Panc1 (cell line): ENCODE results near the gene SLC6A19. TPM values are rescaled to one million over a fixed set of nuclear protein-coding genes. Genes with fewer than 3 reads are reported as not detected.

Experiments
- ATAC-seq: fragments of 200-7000 bp; cut with Tn5 transposase; 2 replicates; pipeline ENCODE4 v1.9.1; 2020; ENCODE audit warnings: mild to moderate bottlenecking, moderate library complexity
- BruUV-seq: library from RNA; stranded (reverse); fragments of 400-500 nt; replicated peaks from 2 replicates; lab custom pipeline; 2021; lab: Mats Ljungman, UMichigan
- CTCF ChIA-PET: fragments of 300-600 bp; sonication (Branson Sonifier 250); formaldehyde crosslinking; loops from one replicate; lab custom pipeline; 2022; ENCODE audit warnings: antibody characterized with exemption; lab: Charles Lee
- POLR2A ChIA-PET: fragments of 300-600 bp; sonication (Branson Sonifier 250); formaldehyde crosslinking; loops from one replicate; lab custom pipeline; 2022; ENCODE audit warnings: antibody characterized with exemption; lab: Charles Lee
- DNase-seq: peaks from one replicate; pipeline ENCODE4 v3.0.0-alpha.2; 2010; ENCODE audit warnings: low read depth, low spot score
- H3K27ac ChIP-seq: 2 replicates; pipeline ENCODE4 v1.5.1; 2011; ENCODE audit warnings: mild to moderate bottlenecking, low read length, inconsistent platforms
- H3K27me3 ChIP-seq: fragments of 200-500 bp; sonication (Bioruptor generic); 2 replicates; pipeline ENCODE4 v1.6.0; 2014; ENCODE audit warnings: low read length, inconsistent platforms; ENCODE audit not compliant: control insufficient read depth, insufficient read depth
- H3K36me3 ChIP-seq: fragments of 200-500 bp; sonication (Bioruptor generic); 2 replicates; pipeline ENCODE4 v1.5.1; 2014; ENCODE audit warnings: inconsistent platforms, mild to moderate bottlenecking, low read length, moderate library complexity; ENCODE audit not compliant: control insufficient read depth, insufficient read depth
- H3K4me1 ChIP-seq: 2 replicates; pipeline ENCODE4 v1.5.1; 2011; ENCODE audit warnings: inconsistent platforms, mild to moderate bottlenecking, low read length, moderate library complexity; ENCODE audit not compliant: control insufficient read depth, insufficient read depth
- H3K4me3 ChIP-seq, 2 experiments: 2 replicates each; pipeline ENCODE4 v1.5.1; 2011 to 2012; ENCODE audit warnings: low read depth in 2 of 2, low read length in 2 of 2, mild to moderate bottlenecking in 2 of 2, inconsistent platforms in 1 of 2, moderate library complexity in 1 of 2
- H3K9me3 ChIP-seq: fragments of 200-500 bp; sonication (Bioruptor generic); 2 replicates; pipeline ENCODE4 v1.5.1; 2014; ENCODE audit warnings: low read depth, mild to moderate bottlenecking, inconsistent platforms, low read length, moderate library complexity; ENCODE audit not compliant: control insufficient read depth, insufficient read depth
- POLR2AphosphoS5 ChIP-seq: IDR thresholded peaks from 2 replicates; pipeline ENCODE4 v1.6.1; 2012; ENCODE audit warnings: mild to moderate bottlenecking, low read depth, low read length, moderate library complexity
- REST ChIP-seq, 2 experiments: IDR thresholded peaks; 2 replicates each; pipeline ENCODE4 v1.6.1; 2011 to 2012; ENCODE audit warnings: low read depth in 2 of 2, control low read depth in 1 of 2, low read length in 1 of 2, mild to moderate bottlenecking in 1 of 2, moderate library complexity in 1 of 2; ENCODE audit not compliant: insufficient read depth in 1 of 2
- SIN3A ChIP-seq: IDR thresholded peaks from 2 replicates; pipeline ENCODE4 v1.6.1; 2012; ENCODE audit warnings: low read depth, mild to moderate bottlenecking, low read length, moderate library complexity, borderline replicate concordance; ENCODE audit not compliant: insufficient read depth
- TCF7L2 ChIP-seq: IDR thresholded peaks from 2 replicates; pipeline ENCODE4 v1.6.1; 2011; ENCODE audit warnings: mild to moderate bottlenecking, low read depth, low read length, inconsistent platforms
- in situ Hi-C: cut with HindIII; loops from 2 replicates; pipeline ENCODE4 v1.10.0; 2016; ENCODE audit warnings: low sequenced_read_pairs, low pct_unique_long_range_greater_than_20kb
- intact Hi-C: fragments of 100-400 bp; cut with micrococcal nuclease; formaldehyde crosslinking; loops from one replicate; pipeline ENCODE4 v1.10.0; 2022; ENCODE audit not compliant: unreplicated experiment
- total RNA-seq: library from RNA; stranded (reverse); gene quantifications from one replicate; pipeline ENCODE4 v1.2.1, GENCODE V29; 2021; ENCODE audit not compliant: unreplicated experiment
- TF ChIP-seq, protein P1 (sequence below): fragments of 450-650 bp; IDR thresholded peaks from 2 replicates; pipeline ENCODE4 v1.5.1; 2017; ENCODE audit warnings: mild to moderate bottlenecking

The SLC6A19 gene
- total RNA-seq, 1 experiment from 2014 or later, result 0.23 TPM

GRCh38 chr5:1225081-1225480 is 23.7 kb downstream of the SLC6A19 start, which contains the start of gene SLC6A18:
Gene SLC6A18, plus strand, starts transcription at chr5:1225381. Its CDS starts 97 bp downstream, at chr5:1225478.
- in situ Hi-C loops (no loop called here), intact Hi-C loops (no loop called here)
- no peaks in the 10 kb centered on the region for H3K27me3 ChIP-seq
- no peak for TF ChIP-seq REST (IDR thresholded peaks at IDR 0.05; ENCODE audit: insufficient read depth in 1 of 2, low read depth in 2 of 2, low read length in 1 of 2)
- no peak for TF ChIP-seq SIN3A
- TF ChIP-seq, protein P1, sequence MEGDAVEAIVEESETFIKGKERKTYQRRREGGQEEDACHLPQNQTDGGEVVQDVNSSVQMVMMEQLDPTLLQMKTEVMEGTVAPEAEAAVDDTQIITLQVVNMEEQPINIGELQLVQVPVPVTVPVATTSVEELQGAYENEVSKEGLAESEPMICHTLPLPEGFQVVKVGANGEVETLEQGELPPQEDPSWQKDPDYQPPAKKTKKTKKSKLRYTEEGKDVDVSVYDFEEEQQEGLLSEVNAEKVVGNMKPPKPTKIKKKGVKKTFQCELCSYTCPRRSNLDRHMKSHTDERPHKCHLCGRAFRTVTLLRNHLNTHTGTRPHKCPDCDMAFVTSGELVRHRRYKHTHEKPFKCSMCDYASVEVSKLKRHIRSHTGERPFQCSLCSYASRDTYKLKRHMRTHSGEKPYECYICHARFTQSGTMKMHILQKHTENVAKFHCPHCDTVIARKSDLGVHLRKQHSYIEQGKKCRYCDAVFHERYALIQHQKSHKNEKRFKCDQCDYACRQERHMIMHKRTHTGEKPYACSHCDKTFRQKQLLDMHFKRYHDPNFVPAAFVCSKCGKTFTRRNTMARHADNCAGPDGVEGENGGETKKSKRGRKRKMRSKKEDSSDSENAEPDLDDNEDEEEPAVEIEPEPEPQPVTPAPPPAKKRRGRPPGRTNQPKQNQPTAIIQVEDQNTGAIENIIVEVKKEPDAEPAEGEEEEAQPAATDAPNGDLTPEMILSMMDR, result no peak
- TF ChIP-seq POLR2AphosphoS5, result no peak
- TF ChIP-seq TCF7L2, result no peak
- DNase-seq (no peak), ATAC-seq (no peak)
- H3K9me3 ChIP-seq, result no peaks in the 10 kb centered on the region
- BruUV-seq, result no TSS peak
- no peak within 1 kb of the TSS for H3K27ac ChIP-seq
- H3K4me3 ChIP-seq, result no peak within 1 kb of the TSS
- POLR2A ChIA-PET, result no interaction called here
- H3K36me3 ChIP-seq, result no peaks in the 10 kb centered on the region
- CTCF ChIA-PET, result no interaction called here
- peaks cover 4% of the 10 kb centered on the region for H3K4me1 ChIP-seq

GRCh38 chr5:1226231-1226630 is 24.8 kb downstream of the SLC6A19 start:
- H3K4me1 ChIP-seq, result peaks cover 4% of the 10 kb centered on the region
- in situ Hi-C loops (no loop called here), intact Hi-C loops (no loop called here)
- DNase-seq (no peak), ATAC-seq (no peak)
- no TSS peak for BruUV-seq
- no peaks in the 10 kb centered on the region for H3K36me3 ChIP-seq
- no peaks in the 10 kb centered on the region for H3K9me3 ChIP-seq
- TF ChIP-seq REST (IDR thresholded peaks at IDR 0.05; ENCODE audit: insufficient read depth in 1 of 2, low read depth in 2 of 2, low read length in 1 of 2) (no peak), SIN3A (no peak), POLR2AphosphoS5 (no peak), TCF7L2 (no peak)
- TF ChIP-seq, protein P1, result no peak
- POLR2A ChIA-PET, result no interaction called here
- H3K27me3 ChIP-seq, result no peaks in the 10 kb centered on the region
- H3K27ac ChIP-seq, result no peak overlapping the region
- CTCF ChIA-PET, result no interaction called here
- no peak overlapping the region for H3K4me3 ChIP-seq
